HFF-Myc (cell line): ENCODE data around the gene TMUB1.
A peak's percentile ranks its signal among the peaks of the same experiment; 100 is the strongest.

Source experiments
- DNase-seq: peaks from one replicate; pipeline ENCODE4 v3.0.0-alpha.2; 2011; ENCODE audit warnings: low read depth; ENCODE audit errors: extremely low read depth
- H3K4me3 ChIP-seq: replicated peaks from 2 replicates; pipeline ENCODE4 v1.5.1; 2011; ENCODE audit warnings: low read depth, mild to moderate bottlenecking, control low read depth, low read length
- TF ChIP-seq, protein P1 (sequence below): IDR thresholded peaks from 2 replicates; pipeline ENCODE4 v1.5.1; 2012; ENCODE audit warnings: mild to moderate bottlenecking, low read depth, low read length, control low read depth; ENCODE audit errors: missing control alignments

The TMUB1 gene

DNA sequence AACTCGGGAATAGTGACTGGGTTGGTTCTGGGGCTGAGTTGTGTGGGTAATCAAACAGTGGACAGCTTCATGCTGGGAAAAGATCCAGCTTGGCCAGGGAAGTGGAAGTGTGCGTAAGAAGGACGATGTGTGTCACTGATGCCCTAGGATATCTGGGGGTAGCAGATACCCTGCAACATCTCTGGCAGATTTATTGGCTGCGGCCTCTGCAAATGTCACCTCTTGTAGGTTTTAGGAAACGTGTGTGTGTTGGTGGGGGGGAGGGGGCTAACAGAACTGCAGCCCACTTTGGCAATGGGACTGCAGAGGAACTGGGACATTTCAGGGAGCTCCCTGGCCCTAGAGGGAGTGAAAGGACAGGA lies 2.0 kb upstream of the TMUB1 start:
- peak overlapping the region; percentile 53 for H3K4me3 ChIP-seq
- TF ChIP-seq, protein P1, sequence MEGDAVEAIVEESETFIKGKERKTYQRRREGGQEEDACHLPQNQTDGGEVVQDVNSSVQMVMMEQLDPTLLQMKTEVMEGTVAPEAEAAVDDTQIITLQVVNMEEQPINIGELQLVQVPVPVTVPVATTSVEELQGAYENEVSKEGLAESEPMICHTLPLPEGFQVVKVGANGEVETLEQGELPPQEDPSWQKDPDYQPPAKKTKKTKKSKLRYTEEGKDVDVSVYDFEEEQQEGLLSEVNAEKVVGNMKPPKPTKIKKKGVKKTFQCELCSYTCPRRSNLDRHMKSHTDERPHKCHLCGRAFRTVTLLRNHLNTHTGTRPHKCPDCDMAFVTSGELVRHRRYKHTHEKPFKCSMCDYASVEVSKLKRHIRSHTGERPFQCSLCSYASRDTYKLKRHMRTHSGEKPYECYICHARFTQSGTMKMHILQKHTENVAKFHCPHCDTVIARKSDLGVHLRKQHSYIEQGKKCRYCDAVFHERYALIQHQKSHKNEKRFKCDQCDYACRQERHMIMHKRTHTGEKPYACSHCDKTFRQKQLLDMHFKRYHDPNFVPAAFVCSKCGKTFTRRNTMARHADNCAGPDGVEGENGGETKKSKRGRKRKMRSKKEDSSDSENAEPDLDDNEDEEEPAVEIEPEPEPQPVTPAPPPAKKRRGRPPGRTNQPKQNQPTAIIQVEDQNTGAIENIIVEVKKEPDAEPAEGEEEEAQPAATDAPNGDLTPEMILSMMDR: no peak
- DNase-seq: no peak

DNA sequence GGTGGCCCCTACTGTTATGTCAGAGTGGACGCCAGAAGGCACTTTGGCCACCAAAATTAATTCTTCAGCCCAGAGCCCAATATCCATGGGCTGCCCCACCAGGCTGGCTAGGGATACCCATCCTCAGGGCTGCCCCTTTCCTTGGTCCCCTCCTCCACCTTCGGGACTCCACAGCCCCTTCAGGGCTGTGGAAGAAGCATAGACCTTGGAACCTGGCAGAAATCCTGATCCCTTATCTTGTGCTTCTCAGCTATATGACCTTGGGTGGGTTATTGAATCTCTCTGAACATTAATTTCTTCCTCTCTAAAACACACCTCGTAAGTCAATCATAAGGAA lies 499 bp upstream of the TMUB1 start:
- H3K4me3 ChIP-seq: peak overlapping the region; percentile 64
- TF ChIP-seq, protein P1: no peak
- no peak for DNase-seq

DNA sequence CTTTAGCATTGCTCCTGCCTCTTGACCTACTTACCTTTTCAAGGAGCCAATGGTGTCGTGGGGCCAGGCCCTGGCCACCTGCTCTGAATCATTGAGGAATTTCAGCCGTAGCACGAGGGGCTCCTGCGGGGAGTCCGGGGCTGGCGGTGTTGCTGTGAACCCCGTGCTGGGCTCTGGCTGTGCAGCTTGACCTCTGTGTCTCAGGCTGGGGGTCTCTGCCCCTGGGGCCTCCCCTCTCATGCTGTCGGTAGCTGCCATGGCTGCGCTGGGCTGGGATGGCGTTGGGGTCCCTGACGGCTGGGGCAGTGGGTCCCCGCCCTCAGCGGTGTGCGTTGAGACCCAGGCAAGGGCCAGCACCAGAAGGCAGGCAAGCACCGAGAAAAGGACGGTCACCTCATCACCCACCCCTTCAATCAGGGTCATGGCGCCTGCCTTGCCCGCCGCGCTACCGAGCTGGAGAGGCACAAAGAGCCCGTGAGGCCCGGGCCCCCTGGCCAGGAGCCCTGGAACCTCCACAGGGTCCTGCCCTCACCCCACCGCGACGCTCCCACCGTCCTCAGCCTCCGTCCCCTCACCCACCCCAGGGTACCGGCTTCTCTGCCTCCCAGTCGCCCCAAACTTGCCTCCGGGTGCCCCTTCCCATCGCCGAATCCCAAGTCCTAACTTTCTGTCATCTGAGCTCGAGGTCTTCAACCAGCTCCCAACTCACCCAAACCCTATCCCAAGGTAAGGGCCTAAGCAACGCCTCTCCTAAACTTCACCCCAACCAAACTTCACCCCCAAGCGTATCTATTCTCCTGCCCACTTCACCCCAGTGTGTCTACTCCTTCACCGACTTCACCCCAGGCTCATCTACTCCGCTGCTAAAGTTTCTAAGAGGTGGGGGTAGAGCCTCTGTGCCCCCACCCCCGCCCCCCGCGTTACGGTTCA lies 887 bp downstream of the TMUB1 start:
- TF ChIP-seq, protein P1: no peak
- no peak for DNase-seq
- H3K4me3 ChIP-seq: peak overlapping the region; percentile 64

DNA sequence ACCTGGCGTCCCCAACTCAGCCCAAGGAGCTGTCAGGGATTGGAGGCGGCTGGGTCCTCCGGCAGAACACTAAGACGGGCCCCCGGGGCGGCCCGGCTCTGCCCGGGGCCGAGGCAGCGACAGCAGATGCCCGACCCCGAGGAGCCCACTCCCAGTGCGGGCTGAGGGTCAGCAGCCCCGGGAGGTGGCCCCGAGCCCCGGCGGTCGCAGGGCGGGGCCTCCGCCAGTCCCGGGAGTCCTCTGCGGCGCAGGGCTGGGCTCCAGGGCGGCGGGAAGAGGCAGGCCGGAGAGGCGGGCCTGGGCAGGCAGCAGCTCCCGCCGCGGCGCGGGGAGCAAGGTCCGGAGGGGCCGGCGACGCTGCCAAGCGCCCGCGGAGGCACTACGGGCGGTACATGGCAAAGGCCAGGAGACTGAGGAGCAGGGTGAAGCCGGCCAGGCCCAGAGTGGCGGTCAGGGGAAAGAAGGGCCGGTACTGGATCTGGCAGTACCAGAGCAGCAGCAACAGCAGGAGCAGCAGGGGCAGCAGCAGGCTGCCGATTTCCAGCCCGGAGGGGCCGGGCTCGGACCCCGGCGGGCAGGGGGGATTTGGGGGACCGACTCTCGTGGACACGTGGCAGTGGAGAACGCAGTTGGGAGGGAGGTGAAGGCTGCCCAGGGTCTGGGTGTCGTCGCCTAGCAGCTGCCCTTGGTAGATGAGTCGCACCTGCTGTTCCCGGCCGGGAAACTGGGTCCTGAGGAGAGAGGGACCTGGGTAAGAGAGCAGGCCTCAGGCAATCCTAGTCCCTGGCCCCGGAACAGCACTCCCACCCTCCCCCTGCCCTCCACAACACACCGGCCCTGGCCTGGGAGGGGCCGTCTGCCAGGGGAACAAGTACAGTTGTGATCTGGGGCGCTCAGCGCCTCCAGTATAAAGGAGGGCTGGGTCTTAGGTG lies 1.9 kb downstream of the TMUB1 start:
- no peak for DNase-seq
- TF ChIP-seq, protein P1: no peak
- peak overlapping the region; percentile 64 for H3K4me3 ChIP-seq

DNA sequence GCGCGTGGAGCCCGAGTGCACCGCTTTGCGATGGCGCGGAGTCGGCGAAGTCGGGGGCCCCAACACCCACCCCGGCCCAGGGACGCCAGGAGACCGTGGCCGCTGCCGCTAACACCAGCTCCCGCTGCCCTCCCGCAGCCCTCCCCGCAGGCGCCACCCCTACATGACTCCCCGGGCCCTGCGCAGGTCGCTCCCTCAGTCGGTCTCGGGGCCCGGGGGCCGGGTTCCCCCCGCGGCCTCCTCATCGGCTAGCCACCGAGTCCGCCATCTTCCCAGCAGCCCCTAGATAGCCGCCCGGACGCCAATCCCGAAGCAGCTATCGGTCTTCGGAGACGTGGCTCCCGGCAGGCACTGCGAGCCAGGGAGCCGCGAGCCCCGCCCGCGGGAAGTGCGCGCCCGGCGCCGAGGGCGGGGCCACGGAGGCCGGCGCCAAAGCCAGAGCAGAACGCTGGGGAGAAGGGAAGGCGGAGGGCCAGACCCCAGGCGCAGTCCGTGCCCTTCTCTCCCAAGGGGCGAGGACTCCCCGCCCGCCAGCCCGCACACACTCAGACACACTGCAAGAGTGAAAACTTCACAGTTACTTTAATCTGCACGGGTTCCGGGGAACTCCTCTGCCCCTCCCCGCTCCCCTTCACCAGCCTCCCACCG lies 2.6 kb downstream of the TMUB1 start, which contains the start of gene FASTK:
FASTK (minus strand) TSS at position 288 of the 648 bp plus-strand sequence; CDS start at position 245, 43 bp downstream.
- TF ChIP-seq, protein P1: no peak
- peak within 1 kb of the TSS; percentile 64 for H3K4me3 ChIP-seq
- no peak for DNase-seq

DNA sequence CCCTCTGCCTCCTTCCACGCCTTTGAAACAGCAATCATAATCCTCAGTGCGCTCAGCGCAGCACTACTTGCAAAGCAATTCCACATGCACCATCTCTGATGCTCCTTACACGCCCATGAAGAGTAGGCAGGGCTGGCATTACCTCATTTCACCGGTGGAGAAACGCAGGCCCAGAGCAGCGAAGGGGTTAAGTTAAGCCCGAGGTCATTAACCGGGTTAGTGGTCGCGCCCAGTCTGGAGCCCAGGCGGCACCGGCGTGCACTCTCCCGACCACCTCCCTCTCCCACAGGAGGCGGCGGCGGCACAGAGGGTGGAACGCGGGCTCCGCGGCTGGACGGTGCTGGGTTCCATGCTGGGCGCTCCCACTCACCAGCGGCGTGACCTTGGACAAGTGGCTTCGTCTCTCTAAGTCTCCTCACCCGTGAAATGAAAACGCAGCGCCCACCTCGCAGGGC lies 3.2 kb downstream of the TMUB1 start:
- H3K4me3 ChIP-seq: peak overlapping the region; percentile 64
- TF ChIP-seq, protein P1: no peak
- no peak for DNase-seq
